ENCODE data around the gene LACTB.

DNA sequence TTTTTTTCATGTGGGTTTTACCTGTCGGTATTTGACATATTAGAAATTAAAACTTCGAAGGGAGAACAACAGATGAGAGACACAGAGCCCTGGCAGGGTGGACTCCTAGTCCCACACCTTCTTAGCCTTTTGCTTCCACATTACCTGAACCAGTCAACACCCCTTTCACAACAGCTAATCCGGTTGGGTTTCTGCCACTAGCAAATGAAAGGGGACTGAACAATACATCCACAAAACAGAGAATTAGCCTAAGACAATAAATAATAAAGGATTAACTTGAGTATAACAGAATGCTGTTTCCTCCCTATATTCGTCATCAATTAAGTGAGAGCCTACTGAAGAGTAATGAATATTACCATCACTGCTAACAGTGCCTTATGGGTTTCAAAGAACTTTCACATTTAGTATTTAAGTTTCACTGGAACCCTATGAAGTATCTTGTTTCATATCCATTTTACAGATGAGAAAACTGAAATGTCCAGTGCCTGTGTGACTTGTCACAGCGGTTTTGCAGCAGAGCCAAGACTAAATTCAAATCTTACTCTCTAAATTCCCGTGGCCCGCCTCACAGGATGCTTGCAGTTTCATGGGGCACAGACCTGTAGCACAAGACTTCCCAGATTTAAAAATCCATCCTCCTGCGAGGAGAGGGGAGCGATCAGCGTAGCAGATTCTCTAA, 66.7 kb downstream of the LACTB start:
- TF ChIP-seq CTCF (IDR thresholded peaks at IDR 0.05) (no peak), POLR2A (IDR thresholded peaks at IDR 0.05) (no peak)
